Mononuclear cell (primary cell): Measurements from ENCODE around the gene HOXD9. TPM values are rescaled to one million over a fixed set of nuclear protein-coding genes. Genes with fewer than 3 reads are reported as not detected.

Experiments
- H3K27me3 ChIP-seq: 2 replicates; pipeline ENCODE4 v1.6.0; 2011; ENCODE audit warnings: low read length, control low read depth; ENCODE audit not compliant: insufficient read depth
- H3K4me1 ChIP-seq: 2 replicates; pipeline ENCODE4 v1.5.1; 2011; ENCODE audit warnings: mild to moderate bottlenecking, low read length, control low read depth; ENCODE audit not compliant: insufficient read depth
- H3K4me3 ChIP-seq: 2 replicates; pipeline ENCODE4 v1.5.1; 2011; ENCODE audit warnings: mild to moderate bottlenecking, low read length, moderate library complexity
- H3K9me3 ChIP-seq: 2 replicates; pipeline ENCODE4 v1.5.1; 2011; ENCODE audit warnings: low read depth, mild to moderate bottlenecking, control low read depth, low read length
- total RNA-seq: library from RNA; depleted of rRNA; stranded (reverse); fragments of >200 nt; gene quantifications from one replicate; pipeline ENCODE4 v1.2.3, GENCODE V29; 2012

HOXD9 gene
- total RNA-seq, 1 donor = not detected

DNA sequence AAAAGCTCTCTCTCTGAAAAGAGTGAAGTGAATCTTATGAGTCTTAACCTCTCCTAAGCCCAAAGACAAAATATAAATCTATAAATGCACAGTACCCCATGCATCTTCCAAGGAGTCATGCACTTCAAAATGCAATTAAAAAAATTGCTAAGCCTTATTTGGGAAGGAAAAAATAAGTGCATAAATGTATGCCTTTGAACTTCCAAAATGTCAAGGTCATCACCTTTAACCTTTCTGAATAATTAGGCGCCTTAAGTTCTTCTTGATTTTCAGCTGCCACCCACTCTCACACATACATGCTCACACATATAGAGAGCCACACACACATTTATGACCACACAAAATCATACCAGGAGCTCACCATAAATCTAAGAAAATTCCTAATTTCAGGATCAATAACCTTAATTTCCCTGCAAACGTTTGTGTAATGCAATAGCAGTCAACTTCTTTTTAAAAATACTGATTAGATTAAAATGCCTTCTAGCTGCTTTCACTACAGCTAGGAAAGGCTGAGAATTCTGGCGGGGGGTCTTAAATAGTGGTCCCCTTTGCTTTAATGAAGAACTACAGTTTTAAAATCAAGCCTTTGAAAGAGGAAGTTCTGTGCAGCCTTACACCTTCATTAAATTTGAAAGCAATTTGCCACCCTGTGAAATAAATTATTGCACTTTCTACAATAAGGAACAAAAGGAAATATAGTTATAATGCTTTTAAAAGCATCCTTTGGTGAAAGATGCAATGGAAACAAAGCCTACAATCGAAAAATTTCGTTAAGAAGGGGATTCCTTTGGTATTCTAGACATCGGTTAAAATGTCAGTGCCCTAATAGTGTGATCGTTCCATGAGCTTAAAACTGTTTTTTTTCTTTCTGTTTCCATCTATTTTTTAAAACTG, 11.9 kb upstream of the HOXD9 start:
- peaks cover 6% of the 10 kb centered on the region for H3K4me1 ChIP-seq
- H3K4me3 ChIP-seq = no peak overlapping the region
- peaks cover 88% of the 10 kb centered on the region for H3K27me3 ChIP-seq
- H3K9me3 ChIP-seq = no peaks in the 10 kb centered on the region

DNA sequence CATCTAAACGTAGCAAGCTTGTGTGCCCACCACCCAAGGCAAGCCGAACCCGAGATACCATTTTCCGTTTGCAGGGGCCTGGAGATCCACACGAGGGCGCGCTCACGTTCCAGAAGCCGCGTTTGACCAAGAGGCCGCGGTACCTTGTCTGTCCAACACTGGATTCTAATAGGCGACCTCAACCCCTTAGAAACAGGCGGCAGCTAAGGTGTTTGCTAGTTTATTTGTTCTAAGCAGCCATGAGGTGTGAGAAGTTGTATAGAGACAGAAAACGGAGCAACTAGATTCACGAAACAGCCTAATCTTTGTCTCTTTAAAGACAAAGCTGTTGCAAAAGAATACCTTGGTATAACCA, 11.2 kb upstream of the HOXD9 start:
- peaks cover 88% of the 10 kb centered on the region for H3K27me3 ChIP-seq
- peaks cover 6% of the 10 kb centered on the region for H3K4me1 ChIP-seq
- H3K9me3 ChIP-seq = no peaks in the 10 kb centered on the region
- no peak overlapping the region for H3K4me3 ChIP-seq

- H3K27me3 ChIP-seq = peaks cover 91% of the 10 kb centered on the region
- H3K4me1 ChIP-seq = peaks cover 4% of the 10 kb centered on the region
- H3K4me3 ChIP-seq = no peak overlapping the region
- no peaks in the 10 kb centered on the region for H3K9me3 ChIP-seq
Measured at GRCh38 chr2:176111846-176112374, 10.6 kb upstream of the HOXD9 start.

- Histone ChIP-seq H3K4me1 (no peaks in the 10 kb centered on the region), H3K27me3 (peaks cover 94% of the 10 kb centered on the region), H3K9me3 (no peaks in the 10 kb centered on the region), H3K4me3 (no peak overlapping the region)
Measured at GRCh38 chr2:176112375-176113302, 9.9 kb upstream of the HOXD9 start.

GRCh38 chr2:176114120-176114929, 8.2 kb upstream of the HOXD9 start:
- Histone ChIP-seq H3K27me3 (peaks cover 99% of the 10 kb centered on the region), H3K9me3 (no peaks in the 10 kb centered on the region), H3K4me1 (no peaks in the 10 kb centered on the region), H3K4me3 (no peak overlapping the region)

- H3K4me1 ChIP-seq = no peaks in the 10 kb centered on the region
- peaks cover 99% of the 10 kb centered on the region for H3K27me3 ChIP-seq
- no peak overlapping the region for H3K4me3 ChIP-seq
- H3K9me3 ChIP-seq = no peaks in the 10 kb centered on the region
Measured at GRCh38 chr2:176114930-176115625, 7.4 kb upstream of the HOXD9 start.

DNA sequence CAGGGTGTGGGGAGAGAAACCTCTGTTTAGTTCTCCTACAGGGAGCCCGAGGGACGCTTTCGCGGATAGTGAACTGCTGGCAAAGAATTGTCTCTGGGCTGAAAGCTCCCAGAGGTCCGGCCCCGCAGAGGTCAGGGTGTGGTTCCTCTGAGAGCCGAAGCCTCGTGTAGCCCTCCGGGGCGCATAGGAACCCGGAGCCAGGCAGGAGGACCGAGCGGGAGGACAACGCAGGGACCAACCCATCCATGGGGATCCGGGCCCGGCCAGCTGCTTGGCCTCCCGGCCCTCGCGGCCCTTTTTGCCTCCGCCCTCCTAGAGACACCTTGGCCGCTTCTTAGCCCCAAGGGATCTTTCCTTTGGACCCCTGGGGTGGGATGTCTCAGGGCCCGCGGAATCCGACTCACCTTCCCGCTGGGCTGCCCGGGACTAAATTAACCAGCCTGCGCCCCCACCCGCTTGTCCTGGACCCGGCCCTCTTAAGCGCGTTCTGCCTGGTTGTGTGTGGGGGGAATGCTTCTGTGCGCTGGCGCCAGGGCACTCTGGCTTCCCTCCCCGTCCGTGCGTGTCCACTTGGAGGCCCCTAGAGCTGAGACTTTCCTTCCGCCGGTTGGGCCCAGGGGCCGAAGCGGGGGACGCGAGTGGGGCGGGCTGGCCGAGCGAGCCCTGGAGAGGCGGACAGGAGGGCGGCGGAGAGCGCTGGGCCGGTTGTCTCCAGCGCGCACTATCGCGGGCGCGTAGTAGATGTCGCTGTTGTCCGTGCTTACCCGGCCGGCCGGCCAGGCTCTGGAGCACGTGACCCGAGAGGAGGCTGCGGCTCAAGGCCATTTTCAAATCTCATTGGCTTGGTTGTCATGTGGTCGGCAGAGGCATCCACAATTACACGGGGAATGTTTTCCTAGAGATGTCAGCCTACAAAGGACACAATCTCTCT, 6.4 kb upstream of the HOXD9 start, which contains the start of gene HOXD10:
TSS of gene HOXD10 (plus strand) at position 896 of the 931 bp plus-strand sequence. CDS start 56 bp downstream, outside the sequence.
- H3K4me1 ChIP-seq = no peaks in the 10 kb centered on the region
- no peaks in the 10 kb centered on the region for H3K9me3 ChIP-seq
- H3K27me3 ChIP-seq = peaks cover 99% of the 10 kb centered on the region
- H3K4me3 ChIP-seq = no peak within 1 kb of the TSS

DNA sequence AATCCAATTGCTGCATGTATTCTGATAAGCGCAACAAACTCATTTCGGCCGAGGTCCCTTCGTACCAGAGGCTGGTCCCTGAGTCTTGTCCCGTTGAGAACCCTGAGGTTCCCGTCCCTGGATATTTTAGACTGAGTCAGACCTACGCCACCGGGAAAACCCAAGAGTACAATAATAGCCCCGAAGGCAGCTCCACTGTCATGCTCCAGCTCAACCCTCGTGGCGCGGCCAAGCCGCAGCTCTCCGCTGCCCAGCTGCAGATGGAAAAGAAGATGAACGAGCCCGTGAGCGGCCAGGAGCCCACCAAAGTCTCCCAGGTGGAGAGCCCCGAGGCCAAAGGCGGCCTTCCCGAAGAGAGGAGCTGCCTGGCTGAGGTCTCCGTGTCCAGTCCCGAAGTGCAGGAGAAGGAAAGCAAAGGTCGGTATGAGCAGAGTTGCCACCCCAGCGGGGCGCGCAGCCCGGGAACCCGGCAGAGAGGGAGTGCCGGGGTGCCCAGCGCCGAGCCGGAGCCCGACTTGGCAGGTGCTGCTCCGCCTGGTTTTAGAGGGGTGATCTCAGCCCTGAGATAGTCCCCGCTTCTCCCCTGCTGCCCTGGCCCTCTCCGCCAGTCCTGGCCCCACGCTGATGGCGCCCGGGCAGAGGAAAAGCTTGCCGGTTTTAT, 5.2 kb upstream of the HOXD9 start:
- H3K4me3 ChIP-seq = no peak overlapping the region
- H3K4me1 ChIP-seq = peaks cover 7% of the 10 kb centered on the region
- peaks cover 99% of the 10 kb centered on the region for H3K27me3 ChIP-seq
- no peaks in the 10 kb centered on the region for H3K9me3 ChIP-seq

DNA sequence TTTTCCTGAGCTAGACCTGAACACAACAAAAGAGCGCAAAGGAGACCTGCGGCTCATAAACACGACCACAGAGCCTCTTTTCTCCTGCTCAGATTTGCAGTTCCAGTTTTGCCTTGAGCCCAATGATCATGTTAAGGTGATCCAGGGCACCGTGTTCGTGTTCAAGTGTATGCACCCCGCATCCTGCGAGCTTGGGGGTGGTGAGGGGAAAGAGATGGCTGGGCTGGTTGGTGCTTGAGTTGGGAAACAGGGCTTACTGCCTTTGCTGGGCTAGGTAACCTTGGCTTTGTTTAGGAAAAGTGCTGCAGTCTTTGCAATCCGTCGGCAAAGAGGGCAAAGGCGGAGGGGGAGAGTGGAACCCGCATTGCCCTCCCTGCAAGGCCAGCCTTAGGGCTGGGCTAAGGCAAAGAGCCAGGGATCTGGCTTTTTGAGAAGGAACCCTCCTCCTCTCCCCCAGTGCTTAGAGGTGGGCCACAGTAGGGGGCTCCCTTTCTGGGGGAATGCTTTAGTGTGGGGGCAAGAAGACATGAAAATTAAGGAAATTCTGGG, 4.6 kb upstream of the HOXD9 start:
- Histone ChIP-seq H3K9me3 (no peaks in the 10 kb centered on the region), H3K4me1 (peaks cover 13% of the 10 kb centered on the region), H3K27me3 (peaks cover 99% of the 10 kb centered on the region), H3K4me3 (no peak overlapping the region)

GRCh38 chr2:176118601-176119339, 3.7 kb upstream of the HOXD9 start:
- Histone ChIP-seq H3K4me1 (peaks cover 18% of the 10 kb centered on the region), H3K4me3 (no peak overlapping the region), H3K27me3 (peaks cover 99% of the 10 kb centered on the region), H3K9me3 (no peaks in the 10 kb centered on the region)

DNA sequence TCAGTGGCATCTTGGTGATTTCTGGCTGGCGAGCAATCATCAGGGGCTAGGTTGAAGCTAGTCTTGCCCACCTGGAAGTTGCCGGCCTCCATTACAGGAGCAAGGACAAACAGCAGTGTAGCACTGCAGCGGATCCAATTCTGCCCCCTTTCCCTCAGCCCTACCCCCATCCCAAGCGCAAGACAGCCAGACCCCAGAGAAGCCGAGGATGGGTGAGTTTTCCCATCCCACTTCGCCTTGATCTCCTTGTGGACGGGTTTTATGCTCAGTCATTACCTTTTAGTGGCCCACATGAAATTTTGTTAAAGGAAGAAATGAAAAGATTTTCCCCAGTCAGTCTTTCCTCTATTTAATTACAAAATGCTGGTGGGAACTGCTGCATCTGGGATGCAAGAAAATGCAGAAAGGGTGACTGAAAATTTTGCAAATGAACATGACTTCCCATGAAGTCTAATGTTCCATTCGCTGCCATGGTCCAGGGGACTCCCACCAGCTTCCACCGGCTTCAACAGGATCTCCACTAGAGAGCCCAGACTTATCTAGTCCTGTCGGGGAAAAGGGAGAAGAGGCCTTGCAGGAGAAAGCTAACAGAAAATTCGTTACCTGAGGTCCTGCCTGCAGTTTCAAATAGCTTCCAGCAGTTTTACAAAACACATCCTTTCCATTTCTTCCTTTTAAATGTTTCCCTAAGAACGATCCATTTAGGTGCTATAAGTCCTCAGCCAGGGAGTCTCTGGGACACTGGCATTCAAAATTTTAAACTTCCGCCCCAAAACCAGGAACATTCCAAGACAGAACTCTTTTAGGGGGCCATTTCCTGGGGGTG, 1.9 kb upstream of the HOXD9 start:
- peaks cover 99% of the 10 kb centered on the region for H3K27me3 ChIP-seq
- no peak overlapping the region for H3K4me3 ChIP-seq
- H3K9me3 ChIP-seq = no peaks in the 10 kb centered on the region
- H3K4me1 ChIP-seq = peaks cover 18% of the 10 kb centered on the region
